ENCODE measurements around the gene TRIM2.
"Not testable (repeated sequence)": the region's sequence is repeated elsewhere in the genome, so short reads cannot be mapped to it uniquely, and the experiment has no call there.

The TRIM2 gene

DNA sequence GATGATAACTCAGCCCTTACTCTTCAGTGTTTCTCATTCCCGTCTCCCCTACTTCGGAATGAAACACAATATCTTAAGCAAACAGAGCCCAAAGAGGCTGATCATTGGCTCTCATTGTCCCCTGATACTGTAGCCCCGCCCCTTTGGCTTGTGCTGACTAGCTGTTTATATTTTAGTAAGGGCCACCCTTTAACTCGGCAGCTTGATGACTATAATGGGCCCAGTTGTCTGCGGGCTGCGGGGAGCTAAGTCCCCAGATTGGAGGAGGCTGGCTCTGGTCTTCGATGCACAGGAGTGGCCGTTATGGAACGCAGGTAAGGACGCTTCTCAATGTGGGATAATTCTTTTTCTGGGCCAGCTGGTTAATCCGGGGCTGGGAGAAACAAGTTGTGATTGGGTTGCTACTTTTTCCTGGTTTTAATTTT, at the start of gene TRIM2:
TRIM2 (plus strand) TSS at position 197 of the 425 bp plus-strand sequence; CDS start at position 285, 88 bp downstream.
- DNase-seq (ENCODE audit: low read depth in 2 of 2, low spot score in 1 of 2): no peak

DNA sequence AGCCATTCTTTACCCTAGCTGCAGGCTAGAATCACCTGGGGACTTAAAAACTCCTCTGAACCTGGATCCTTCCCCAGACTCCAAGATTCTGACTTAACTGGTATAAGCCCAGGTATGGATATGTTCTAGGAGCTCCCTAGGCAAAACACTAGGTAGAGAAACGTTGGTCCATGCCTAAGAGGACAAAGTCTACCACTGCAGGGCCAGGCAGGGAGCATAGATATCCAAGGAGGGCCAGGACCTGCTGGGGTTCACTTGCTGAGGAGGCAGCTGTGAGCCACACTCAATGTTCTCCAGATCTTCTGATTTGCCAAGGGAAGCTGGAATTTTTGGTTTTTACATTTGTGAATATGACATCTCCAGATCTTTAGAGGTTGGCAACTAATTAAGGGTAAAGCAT, 48.6 kb upstream of the TRIM2 start:
- no peak for DNase-seq (ENCODE audit: low read depth in 2 of 2, low spot score in 1 of 2)

DNA sequence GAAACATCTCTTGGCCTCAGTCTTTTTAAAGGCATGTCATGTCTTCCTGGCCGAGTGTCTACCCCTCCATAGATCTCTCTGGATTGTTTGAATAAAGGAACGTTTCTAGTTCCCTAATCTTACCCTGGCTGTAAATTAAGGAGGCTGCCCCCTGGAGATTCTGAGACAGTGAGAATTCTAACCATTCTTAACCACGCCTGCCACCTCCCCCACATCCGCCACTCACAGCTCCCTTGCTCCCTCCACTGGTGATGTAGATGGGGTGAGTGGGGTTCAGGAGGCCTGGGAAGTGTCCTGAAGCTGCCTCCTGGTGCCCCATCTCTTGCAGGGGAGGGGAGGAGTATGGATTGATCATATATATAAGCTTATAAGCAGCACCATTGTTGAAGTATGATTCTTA, 48.0 kb upstream of the TRIM2 start:
- DNase-seq (ENCODE audit: low read depth in 2 of 2, low spot score in 1 of 2): no peak

DNA sequence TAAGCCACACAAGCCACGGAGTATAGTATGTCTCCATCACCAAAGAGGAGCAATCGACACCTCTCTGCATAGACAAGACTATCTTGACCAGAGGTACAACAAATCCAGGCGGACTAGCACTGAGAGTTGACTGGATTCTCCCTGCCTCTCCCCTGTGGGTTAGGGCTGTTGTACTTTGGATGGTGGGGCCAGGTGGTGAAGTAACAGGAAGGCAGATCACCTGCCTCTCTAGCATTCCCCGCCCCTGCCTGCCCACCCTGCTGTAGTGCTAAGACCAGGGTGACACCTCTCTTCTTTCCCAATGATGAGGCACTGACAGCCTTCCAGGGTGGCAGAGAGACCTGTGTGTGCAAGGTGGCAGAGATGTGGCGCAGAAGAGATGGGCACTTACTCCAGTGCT, 47.5 kb upstream of the TRIM2 start:
- no peak for DNase-seq (ENCODE audit: low read depth in 2 of 2, low spot score in 1 of 2)

DNA sequence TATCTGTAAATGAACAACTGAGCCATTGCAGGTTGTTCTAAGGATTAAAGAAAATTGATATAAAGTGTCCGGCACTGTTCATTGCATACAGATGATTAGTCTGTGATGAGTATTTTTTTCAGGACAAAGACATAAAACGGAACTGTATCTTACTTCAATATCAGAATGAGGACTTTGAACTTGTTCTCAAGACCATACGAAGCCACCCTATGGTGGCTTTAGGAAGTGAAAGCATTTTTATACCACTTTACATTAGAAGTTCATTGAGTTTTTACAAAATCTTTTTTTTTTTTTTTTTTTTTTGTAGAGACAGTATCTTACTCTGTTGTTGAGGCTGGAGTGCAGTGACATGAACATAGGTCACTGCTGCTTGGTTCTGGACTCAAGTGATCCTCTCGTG, 45.2 kb upstream of the TRIM2 start:
- DNase-seq (ENCODE audit: low read depth in 2 of 2, low spot score in 1 of 2): no peak

DNA sequence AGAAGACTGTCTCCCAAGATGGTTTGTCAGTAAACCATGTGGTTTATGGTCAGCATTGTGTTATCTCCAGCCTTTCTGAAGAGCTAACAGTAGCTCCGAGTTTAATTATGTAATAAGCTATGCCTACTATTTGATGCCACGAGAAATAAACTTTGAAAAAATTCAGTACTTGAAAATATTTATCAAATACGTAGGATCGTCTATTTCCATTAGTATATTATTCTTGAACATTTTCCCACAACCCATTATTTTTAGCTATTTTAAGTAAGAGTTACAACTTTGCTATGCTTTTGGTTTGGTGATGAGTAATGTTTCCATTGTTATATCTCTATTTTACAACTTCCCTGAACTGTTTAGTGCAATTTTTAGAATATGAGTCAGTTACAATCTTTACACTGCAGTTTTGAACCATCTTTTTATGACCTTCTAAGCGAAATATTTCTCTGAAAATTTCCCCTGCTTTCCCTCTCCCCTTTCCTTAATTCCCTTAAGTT, 44.5 kb upstream of the TRIM2 start:
- no peak for DNase-seq (ENCODE audit: low read depth in 2 of 2, low spot score in 1 of 2)

DNA sequence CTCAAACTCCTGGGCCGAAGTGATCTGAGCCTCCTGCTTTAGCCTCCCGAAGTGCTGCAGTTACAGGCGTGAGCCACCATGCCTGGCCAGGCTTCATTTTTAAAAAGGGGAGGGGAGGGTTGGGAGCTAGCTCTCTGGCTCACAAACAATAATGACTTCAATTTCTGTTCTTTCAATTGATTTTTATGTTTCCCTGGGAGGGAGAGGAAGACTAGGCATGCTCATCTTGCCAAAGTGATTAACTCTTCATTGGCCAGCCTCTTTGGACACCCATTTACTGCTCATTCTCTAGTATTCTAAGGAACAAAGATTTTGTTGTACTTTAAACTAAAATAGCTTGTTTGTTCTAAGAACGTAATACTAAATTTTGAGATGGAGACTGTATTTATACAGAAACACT, 43.4 kb upstream of the TRIM2 start:
- no peak for DNase-seq (ENCODE audit: low read depth in 2 of 2, low spot score in 1 of 2)

DNA sequence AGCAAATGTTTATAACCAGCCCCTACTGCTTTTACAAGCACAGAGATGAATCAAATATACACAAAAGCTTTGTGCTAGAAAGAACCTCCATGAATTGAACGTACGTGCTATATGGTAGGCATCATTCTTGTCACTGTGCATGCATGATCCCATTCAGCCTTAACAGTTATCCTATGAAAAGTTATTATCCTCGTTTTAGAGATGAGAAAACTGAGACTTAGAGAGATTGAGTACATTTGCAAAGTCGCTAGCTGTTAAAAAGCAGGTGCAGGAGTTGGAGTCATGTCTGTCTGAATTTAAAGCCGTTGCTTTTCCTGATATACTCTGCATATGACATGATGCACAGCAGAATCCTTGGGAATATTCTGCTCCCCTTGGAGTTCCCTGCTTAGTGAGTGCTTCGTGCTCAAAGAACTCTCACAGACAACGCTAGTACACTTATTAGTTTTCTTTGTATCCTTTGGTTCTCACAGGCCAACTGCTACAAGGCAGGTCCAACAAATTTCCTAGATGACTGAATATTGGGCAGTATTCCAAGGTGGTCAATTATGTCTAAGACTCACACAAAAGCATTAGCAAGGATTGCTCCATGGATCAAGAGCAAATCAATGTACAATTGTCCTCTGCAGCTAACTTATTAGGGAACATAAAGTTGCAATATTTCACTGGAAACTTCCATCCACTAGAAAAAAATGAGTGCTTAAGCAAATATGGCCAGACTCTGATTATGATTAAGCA, 42.8 kb upstream of the TRIM2 start:
- no peak for DNase-seq (ENCODE audit: low read depth in 2 of 2, low spot score in 1 of 2)

DNA sequence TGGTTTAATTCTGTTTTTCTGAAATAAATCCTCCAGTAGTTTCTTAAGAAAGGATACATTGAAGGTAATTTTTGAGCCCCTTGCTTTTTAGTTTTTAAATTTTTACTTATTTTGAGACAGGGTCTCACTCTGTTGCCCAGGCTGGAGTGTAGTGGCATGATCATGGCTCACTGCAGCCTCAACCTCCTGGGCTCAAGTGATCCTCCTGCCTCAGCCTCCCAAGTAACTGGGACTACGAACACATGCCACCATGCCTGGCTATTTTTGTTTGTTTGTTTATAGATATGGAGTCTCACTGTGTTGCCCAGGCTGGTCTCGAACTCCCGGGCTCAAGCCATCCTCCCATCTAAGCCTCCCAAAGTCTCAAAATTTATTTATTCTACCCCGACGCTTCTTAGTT, 39.0 kb upstream of the TRIM2 start:
- not testable (repeated sequence) for DNase-seq (ENCODE audit: low read depth in 2 of 2, low spot score in 1 of 2)

DNA sequence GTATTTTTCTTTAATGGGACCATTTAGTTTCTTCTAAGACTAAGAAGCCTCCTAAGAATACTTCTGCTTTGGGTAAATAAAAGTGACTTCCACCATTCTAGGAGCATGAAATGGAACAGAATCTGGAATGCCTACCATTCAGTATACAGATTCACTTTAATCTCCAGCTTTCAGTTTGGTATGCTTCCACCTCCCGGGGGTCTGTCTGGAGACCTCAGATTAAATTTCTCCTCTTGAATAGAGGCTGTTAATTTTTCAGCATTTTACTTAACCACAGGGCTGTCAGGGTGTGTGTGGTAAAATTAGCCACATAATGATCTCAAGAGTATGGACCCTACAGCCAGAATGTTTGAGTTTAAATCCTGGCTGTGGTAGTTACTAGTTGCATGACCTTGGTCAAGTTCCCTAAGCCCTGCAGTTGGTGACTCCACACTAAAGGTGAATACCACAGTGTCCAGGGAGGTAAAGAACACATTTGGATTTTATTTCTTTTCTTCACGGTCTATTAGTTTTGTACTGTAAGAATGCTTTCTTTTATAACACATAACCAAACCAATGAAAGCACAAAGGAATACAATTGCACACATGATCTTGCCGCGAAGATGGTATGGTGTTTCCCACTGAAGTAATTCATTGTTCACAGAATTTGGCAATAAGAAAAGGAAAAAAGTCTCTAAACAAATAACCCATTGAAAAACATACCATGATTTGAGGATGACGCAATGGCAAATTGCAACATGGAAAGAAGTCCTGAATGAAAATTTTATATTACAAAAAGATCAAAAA, 37.3 kb upstream of the TRIM2 start:
- DNase-seq (ENCODE audit: low read depth in 2 of 2, low spot score in 1 of 2): no peak

DNA sequence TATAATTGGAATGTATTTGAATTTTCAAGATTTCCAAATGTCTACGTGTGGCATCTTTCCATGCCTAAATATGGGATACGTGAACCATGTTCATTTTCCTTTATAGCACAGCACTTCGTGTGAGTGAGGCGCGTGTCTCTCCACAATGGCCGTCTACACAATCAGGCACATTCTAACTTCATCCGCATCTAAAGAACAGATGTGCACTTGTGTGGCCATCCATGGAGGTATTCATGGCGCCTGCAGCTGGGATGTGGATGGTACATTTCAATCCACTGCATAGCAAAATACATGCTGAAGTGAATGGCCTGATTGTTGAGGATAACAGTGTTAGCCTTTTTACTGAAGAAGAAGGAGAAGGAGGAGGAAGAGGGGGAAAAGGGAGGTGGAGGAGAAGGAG, 34.5 kb upstream of the TRIM2 start:
- DNase-seq (ENCODE audit: low read depth in 2 of 2, low spot score in 1 of 2): no peak

DNA sequence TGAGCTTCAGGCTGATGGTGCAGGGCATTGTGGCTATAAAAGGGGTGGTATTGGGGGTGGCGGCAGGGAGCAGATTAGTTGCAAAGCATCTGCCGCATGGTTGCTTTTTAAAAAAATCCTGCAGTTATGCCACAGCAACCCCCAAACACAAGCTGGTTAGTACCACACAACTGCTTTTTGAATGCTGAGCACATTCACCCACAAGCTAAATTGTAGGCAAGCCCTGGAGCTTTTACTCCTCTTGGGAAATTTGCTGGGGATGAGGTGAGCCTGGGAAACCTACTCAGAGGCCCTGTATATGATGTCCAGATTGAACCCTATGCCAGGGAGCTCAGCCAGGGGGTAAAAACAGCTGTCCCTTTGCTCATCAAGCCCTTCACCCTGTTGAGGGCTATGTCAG, 33.8 kb upstream of the TRIM2 start:
- no peak for DNase-seq (ENCODE audit: low read depth in 2 of 2, low spot score in 1 of 2)

DNA sequence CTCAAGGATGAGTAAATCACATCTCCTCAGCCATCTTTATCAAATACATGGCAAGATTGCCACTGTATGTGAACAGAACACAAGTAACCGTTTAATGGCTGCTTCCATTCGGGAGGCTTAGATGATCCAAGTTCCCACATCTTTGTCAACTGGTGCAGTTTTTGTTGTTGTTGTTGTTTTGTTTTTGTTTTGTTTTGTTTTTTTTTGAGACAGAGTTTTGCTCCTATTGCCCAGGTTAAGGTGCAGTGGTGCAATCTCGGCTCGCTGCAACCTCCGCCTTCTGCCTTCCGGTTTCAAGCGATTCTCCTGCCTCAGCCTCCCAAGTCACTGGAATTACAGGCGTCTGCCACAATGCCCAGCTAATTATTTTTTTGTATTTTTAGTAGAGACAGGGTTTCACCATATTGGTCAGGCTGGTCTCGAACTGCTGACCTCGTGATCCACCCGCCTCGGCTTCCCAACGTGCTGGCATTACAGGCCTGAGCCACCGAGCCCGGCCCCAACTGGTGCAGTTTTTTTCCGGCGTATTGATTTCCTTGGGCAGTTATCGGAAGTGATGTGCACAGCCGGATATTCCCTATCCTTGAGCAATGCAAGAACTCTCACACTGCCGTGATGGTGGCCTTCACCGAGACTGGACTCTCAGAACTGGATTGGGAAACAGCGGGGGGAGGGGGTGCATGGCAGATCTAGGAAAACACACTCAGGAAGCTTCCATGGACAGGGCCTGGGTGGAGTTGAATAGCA, 29.2 kb upstream of the TRIM2 start:
- DNase-seq (ENCODE audit: low read depth in 2 of 2, low spot score in 1 of 2): no peak

DNA sequence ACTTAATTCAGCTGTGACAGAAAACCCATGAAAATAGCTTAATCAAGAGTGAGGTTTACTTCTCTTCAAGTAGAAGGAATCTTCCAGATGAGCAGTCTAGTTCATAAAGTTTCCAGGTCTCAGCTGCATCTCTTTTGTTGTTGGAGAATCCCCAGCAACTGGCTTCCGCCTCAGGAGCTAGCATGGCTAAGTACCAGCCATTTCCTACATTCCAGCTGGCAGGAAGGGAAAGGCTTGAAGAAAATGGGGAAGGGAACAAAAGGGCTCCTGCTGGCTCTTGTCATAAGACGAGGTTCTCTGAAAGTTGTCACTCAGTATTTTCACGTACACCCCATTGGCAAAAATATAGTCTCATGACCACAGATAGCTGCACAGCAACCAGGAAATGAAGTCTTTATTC, 27.3 kb upstream of the TRIM2 start:
- no peak for DNase-seq (ENCODE audit: low read depth in 2 of 2, low spot score in 1 of 2)

DNA sequence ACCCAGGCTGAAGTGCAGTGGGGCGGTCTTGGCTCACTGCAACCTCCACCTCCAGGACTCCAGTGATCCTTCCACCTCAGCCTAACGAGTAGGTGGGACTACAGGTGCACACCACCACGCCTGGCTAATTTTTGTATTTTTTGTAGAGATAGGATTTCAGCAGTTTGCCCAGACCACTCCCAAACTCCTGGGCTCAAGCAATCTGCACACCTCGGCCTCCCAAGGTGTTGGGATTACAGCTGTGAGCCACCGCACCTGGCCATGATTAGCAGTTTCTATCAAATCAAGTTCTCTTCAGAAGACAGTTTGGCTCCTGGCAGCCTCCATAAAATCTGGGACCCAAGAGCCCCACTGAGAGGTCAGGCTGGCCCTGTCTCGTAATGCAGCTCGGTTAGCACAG, 26.4 kb upstream of the TRIM2 start:
- DNase-seq (ENCODE audit: low read depth in 2 of 2, low spot score in 1 of 2): no peak

DNA sequence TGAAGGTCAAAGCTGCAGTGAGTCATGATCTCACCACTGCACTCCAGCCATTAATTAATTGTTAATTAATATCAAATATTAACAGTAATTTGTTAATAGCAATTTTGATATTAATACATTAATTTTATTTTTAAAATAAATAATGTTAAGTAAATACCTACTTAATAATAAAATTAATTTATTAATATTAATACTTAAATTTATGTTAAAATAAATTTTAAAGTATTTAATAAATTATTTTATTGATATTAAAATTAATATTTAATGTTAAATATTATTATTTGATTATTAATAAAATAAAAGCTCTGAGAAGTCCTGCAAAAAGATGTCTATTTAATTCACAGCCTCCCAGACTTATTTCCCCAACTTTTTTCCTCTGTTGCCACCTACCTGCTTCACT, 25.1 kb upstream of the TRIM2 start:
- no peak for DNase-seq (ENCODE audit: low read depth in 2 of 2, low spot score in 1 of 2)

DNA sequence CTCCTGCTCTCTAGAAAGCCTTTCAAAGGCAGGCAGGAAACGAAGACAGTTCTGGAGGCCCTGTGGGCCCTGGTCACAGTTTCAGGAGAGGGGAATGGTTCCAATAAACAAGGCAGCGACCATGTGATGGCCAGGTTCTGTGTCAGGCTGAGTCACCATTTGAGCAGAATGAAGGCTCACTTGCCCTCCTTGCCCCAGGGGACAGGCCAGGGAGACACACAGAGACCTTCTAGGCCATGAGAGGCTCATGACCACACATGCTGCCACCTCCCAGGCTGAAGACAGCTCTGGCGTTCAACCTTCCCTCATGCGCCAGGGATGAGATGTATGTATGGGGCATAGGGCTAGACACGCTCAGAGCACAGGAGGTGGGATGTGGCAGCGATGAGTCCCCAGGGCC, 22.9 kb upstream of the TRIM2 start:
- DNase-seq (ENCODE audit: low read depth in 2 of 2, low spot score in 1 of 2): no peak

DNA sequence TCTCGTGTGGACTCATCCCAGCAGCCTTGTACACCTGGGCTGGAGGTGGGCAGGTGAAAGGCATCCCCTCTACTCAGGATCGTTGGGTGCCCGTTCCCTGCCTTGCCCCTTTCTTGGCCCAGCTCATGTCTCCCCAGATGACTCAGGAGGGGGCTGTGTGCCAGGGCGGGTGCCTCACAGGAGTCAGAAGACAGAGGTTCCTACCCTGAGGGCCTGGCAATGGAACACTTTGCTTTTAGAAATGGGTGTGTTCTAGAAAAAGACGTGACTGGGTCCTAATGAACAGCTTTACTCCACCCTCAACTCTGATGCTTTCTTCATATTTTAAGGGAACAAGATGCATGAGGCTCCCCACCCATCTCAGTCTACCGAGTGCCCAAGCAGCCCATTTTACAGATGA, 22.5 kb upstream of the TRIM2 start:
- DNase-seq (ENCODE audit: low read depth in 2 of 2, low spot score in 1 of 2): no peak

DNA sequence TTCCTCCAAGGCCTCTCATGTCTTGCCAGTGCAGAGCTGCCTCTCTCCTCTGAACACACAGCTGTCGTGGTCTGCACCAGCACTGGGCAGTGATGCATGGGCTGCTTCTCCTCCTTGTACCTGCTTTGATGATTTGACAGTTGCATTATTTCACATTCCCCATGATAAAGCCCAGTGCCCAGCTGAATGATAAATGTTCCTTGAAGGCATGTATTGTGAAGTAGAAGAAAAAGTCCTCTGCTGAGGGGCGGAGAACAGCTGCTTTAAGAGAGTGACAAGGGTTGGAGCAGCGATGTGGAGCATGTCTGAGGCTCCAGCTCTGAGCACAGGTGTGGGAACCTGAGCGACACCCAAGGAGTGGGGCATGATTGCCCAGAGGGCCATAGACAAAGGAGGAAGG, 21.1 kb upstream of the TRIM2 start:
- DNase-seq (ENCODE audit: low read depth in 2 of 2, low spot score in 1 of 2): no peak

DNA sequence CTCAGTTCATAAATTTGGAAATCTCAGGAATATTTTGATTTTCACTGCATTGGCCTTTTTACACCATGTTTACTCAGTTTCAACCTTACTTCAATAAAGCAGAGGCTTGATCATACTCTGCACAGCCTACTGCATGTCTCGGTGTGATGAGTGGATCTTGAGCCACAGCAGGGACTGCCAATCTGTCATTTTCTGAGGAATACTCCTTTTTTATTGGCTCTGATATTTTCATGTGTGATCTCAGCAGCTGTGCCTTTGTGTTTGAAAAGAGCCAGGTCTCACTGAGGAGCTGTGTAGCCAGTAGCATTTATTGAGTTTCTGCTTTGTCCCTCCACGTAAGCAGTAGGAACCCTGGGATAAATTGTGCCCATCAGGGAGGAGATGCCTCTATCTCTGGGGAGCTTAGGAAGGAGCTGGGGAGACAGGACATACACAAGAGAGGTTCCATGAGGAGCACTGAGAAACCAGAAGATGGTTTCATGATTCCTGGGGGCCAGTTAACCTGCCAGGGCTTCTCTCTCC, 18.9 kb upstream of the TRIM2 start:
- DNase-seq (ENCODE audit: low read depth in 2 of 2, low spot score in 1 of 2): no peak

DNA sequence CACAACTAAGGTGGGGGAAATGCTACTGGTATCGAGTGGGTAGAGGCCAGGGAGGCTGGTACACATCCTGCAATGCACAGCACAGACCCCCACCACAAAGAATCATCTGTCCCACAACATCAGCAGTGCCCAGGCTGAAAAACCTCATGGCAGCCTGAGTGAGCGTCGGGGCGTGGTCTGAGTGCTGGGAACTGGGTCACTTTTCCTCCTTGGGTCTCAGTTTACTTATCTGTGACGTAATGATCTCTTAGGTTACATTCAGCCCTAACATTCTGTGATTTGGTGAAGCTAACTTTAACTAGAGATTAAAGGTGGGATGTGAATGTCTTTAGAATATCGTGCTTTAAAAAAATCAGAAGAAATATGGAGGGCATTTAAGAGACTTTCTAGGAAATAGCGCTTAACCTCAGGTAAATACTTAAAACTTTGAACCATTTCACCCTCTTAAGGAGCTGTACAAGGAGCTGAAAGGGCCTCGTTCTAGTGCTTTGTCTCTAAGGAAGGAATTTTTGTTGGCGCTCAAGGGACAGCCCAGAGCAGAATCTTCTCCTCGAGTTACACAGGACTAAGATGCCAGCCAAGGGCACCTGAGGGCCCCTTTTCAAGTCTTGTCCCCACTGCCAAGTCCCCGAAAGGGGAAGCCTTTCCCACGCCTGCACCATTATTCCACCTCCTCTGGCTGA, 18.1 kb upstream of the TRIM2 start:
- DNase-seq (ENCODE audit: low read depth in 2 of 2, low spot score in 1 of 2): no peak
